ENCODE data around the gene GJB4.
"Not testable (repeated sequence)": the region's sequence is repeated elsewhere in the genome, so short reads cannot be mapped to it uniquely, and the experiment has no call there.

- TF ChIP-seq YY1 (IDR thresholded peaks at IDR 0.05); CTCF (IDR thresholded peaks at IDR 0.05; ENCODE audit: low read depth, low read length, missing input control); RXRA (IDR thresholded peaks at IDR 0.05); REST (IDR thresholded peaks at IDR 0.05): not testable (repeated sequence)
Measured at GRCh38 chr1:34810781-34811180, 51.2 kb downstream of the GJB4 start.
